Measurements from ENCODE around the gene TRMO. TPM values are rescaled to one million over a fixed set of nuclear protein-coding genes. Genes with fewer than 3 reads are reported as not detected.
A peak's percentile ranks its signal among the peaks of the same experiment; 100 is the strongest.

Gene TRMO
- total and polyA plus RNA-seq, 9 of the 15 experiments (the other 6 are each of a cell fraction or from before 2014, with no cell fraction given), result 5.6 to 22.4 (median 16.2) TPM

DNA sequence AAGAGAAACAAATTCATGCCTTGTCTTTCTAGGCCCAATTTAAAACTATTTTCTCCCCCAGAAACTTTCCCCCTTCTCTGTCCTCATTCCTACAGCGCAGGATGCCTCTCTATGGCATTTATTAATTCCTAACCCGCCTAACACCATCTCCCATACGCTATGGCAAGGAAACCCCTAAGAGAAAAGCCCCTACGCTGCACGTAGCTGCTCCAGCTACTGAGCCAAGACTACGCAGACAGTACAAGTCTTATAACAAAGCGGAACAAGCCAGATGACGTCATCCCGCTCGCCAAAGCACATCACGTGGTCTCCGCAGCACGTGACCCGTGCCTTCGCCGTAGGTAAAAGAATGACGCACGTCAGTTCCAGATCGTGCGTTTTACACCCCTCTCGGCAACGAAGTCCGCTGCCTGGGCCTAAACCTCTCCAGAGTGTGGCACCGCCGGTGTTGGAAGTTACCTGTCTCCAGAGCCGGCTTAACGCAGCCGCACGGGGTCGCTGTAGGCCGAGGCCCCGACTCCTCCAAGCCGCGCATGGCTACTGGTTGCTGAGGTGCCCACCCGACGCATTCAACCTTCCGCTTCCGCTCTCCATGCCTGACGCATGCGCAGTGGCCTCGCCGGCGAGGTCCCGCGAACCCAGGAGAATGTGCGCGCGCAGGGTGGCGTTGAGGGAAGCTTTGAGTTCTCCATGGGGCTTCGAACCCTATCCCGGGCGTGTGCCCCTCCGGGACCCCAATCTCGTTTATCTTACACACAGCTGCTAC is at the start of gene TRMO (continued):
- TF ChIP-seq, protein P1, sequence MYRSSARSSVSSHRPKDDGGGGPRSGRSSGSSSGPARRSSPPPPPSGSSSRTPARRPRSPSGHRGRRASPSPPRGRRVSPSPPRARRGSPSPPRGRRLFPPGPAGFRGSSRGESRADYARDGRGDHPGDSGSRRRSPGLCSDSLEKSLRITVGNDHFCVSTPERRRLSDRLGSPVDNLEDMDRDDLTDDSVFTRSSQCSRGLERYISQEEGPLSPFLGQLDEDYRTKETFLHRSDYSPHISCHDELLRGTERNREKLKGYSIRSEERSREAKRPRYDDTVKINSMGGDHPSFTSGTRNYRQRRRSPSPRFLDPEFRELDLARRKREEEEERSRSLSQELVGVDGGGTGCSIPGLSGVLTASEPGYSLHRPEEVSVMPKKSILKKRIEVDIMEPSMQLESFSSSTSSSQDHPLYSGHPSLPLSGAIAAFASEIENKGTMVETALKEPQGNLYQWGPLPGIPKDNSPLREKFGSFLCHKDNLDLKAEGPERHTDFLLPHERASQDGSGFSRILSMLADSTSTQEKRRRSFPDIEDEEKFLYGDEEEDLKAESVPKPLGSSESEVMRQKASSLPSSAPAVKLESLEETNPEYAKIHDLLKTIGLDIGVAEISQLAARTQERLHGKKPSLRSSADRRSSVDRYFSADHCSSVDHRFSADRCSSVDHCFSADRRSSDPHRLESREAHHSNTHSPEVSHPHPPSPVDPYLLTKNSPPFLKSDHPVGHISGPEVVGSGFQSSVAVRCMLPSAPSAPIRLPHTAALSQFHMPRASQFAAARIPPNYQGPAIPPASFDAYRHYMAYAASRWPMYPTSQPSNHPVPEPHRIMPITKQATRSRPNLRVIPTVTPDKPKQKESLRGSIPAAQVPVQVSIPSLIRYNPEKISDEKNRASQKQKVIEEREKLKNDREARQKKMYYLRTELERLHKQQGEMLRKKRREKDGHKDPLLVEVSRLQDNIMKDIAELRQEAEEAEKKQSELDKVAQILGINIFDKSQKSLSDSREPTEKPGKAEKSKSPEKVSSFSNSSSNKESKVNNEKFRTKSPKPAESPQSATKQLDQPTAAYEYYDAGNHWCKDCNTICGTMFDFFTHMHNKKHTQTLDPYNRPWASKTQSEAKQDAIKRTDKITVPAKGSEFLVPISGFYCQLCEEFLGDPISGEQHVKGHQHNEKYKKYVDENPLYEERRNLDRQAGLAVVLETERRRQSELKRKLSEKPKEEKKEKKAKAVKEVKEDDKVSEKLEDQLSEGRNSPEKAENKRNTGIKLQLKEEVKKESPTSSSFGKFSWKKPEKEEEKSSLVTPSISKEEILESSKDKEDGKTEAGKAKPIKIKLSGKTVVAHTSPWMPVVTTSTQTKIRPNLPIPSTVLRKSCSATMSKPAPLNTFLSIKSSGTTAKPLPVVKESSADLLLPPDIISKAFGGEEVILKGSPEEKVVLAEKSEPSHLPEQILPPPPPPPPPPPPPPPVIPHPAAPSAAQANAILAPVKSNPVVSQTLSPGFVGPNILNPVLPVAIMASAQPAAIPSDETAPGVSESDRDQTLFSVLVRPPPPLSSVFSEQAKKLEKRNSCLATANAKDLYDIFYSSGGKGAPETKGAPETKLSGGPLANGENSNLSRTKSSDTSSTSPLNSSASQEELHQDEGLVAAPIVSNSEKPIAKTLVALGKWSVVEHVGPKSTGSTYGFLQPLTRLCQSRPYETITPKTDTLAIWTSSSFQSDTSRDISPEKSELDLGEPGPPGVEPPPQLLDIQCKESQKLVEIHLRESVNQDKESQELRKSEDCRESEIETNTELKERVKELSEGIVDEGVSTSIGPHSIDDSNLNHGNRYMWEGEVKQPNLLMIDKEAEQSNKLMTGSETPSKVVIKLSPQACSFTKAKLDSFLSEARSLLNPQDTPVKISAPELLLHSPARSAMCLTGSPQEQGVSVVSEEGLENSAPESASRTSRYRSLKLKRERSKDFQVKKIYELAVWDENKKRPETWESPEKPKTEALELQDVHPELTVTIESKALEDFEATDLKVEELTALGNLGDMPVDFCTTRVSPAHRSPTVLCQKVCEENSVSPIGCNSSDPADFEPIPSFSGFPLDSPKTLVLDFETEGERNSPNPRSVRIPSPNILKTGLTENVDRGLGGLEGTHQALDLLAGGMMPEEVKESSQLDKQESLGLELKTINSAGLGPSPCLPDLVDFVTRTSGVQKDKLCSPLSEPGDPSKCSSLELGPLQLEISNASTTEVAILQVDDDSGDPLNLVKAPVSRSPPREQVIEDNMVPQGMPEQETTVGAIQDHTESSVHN (IDR thresholded peaks at IDR 0.05; ENCODE audit: borderline replicate concordance in 1 of 2, low read depth in 1 of 2), result peak in 1 of 2 experiments; percentile 95; a peak in 2 of 4 replicates
- TF ChIP-seq ZNF224 (CRISPR knock-in tag; IDR thresholded peaks at IDR 0.05) (no peak), ZC3H11A (IDR thresholded peaks at IDR 0.05; ENCODE audit: low read depth, low read length) (no peak; the same call in 1 of the 2 replicates), FOXJ2 (tag; IDR thresholded peaks at IDR 0.05) (peak; percentile 81; the same call in 1 of the 2 replicates), POLR2A (conservative IDR thresholded peaks at IDR 0.05) (peak; percentile 98), BACH1 (tag; IDR thresholded peaks at IDR 0.05) (no peak; the same call in 1 of the 2 replicates), LEF1 (IDR thresholded peaks at IDR 0.05) (peak; percentile 89), ZNF766 (CRISPR knock-in tag; conservative IDR thresholded peaks at IDR 0.05) (peak; percentile 86)
- TF ChIP-seq, protein P2, sequence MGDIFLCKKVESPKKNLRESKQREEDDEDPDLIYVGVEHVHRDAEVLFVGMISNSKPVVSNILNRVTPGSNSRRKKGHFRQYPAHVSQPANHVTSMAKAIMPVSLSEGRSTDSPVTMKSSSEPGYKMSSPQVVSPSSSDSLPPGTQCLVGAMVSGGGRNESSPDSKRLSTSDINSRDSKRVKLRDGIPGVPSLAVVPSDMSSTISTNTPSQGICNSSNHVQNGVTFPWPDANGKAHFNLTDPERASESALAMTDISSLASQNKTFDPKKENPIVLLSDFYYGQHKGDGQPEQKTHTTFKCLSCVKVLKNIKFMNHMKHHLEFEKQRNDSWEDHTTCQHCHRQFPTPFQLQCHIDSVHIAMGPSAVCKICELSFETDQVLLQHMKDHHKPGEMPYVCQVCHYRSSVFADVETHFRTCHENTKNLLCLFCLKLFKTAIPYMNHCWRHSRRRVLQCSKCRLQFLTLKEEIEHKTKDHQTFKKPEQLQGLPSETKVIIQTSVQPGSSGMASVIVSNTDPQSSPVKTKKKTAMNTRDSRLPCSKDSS (IDR thresholded peaks at IDR 0.05; ENCODE audit: low read depth, partially characterized antibody), result no peak
- TF ChIP-seq, protein P3, sequence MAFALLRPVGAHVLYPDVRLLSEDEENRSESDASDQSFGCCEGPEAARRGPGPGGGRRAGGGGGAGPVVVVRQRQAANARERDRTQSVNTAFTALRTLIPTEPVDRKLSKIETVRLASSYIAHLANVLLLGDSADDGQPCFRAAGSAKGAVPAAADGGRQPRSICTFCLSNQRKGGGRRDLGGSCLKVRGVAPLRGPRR (CRISPR knock-in tag; IDR thresholded peaks at IDR 0.05), result 0 out of 2 replicates have a peak, but pooled peaks have one; percentile 50
- TF ChIP-seq, protein P4, sequence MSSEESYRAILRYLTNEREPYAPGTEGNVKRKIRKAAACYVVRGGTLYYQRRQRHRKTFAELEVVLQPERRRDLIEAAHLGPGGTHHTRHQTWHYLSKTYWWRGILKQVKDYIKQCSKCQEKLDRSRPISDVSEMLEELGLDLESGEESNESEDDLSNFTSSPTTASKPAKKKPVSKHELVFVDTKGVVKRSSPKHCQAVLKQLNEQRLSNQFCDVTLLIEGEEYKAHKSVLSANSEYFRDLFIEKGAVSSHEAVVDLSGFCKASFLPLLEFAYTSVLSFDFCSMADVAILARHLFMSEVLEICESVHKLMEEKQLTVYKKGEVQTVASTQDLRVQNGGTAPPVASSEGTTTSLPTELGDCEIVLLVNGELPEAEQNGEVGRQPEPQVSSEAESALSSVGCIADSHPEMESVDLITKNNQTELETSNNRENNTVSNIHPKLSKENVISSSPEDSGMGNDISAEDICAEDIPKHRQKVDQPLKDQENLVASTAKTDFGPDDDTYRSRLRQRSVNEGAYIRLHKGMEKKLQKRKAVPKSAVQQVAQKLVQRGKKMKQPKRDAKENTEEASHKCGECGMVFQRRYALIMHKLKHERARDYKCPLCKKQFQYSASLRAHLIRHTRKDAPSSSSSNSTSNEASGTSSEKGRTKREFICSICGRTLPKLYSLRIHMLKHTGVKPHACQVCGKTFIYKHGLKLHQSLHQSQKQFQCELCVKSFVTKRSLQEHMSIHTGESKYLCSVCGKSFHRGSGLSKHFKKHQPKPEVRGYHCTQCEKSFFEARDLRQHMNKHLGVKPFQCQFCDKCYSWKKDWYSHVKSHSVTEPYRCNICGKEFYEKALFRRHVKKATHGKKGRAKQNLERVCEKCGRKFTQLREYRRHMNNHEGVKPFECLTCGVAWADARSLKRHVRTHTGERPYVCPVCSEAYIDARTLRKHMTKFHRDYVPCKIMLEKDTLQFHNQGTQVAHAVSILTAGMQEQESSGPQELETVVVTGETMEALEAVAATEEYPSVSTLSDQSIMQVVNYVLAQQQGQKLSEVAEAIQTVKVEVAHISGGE (CRISPR knock-in tag; IDR thresholded peaks at IDR 0.05), result peak in 2 of 3 experiments; percentile 52 to 68; a peak in 3 of 6 replicates
- TF ChIP-seq, protein P5, sequence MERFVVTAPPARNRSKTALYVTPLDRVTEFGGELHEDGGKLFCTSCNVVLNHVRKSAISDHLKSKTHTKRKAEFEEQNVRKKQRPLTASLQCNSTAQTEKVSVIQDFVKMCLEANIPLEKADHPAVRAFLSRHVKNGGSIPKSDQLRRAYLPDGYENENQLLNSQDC (CRISPR knock-in tag; IDR thresholded peaks at IDR 0.05), result 0 out of 2 replicates have a peak, but pooled peaks have one; percentile 26
